HK-2 (cell line): ENCODE data around the gene TAS2R14.

ENCODE experiments used
- DNase-seq: peaks from one replicate; pipeline ENCODE4 v3.0.0-alpha.2; 2018; ENCODE audit not compliant: unreplicated experiment

The TAS2R14 gene

GRCh38 chr12:10904686-10905085 is 34.4 kb downstream of the TAS2R14 start:
- DNase-seq, result no peak

GRCh38 chr12:10901427-10901826 is 37.6 kb downstream of the TAS2R14 start:
- DNase-seq, result no peak

DNA sequence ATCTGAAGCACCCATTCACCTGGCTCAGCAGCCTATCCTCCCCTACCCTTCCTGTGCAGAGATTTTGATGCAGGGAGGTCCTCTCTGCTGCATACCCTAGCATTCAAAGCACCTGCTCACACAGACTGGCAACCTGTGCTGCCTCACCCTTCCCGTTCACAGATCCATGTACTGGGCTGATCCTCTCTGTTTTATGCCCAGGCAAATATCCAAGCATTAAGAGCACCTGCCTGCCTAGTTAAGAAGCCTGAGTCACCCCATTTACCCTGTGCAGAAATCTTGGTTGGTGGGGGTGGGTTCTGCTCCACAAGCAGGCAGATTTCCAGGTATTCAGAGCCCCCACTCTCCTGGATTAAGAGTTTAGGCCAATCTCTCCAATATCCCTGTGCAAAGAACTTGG is 38.1 kb downstream of the TAS2R14 start:
- no peak for DNase-seq

- DNase-seq, result no peak
These were observed 38.5 kb downstream of the TAS2R14 start for GRCh38 chr12:10900530-10900929.

GRCh38 chr12:10896854-10897253 is 42.2 kb downstream of the TAS2R14 start:
- DNase-seq, result no peak

DNA sequence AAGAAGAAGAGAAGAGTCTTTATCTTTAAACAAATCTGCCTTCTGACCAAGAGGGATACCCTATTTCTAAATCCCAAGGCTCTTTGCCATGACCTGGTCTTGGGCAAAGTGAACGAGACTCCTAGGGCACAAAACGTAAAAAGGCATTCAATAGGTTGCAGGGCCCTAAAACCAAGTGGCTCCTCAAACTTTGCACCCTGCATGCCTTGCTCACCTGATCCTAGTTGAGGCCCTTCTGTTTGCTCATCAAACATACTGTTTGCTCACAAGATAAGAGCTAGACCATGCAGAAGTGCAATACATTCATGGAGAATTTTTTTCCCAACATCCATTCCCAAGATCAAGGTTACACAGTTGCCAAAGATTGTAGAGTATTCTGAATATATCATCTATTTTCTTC is 47.1 kb downstream of the TAS2R14 start:
- no peak for DNase-seq

DNA sequence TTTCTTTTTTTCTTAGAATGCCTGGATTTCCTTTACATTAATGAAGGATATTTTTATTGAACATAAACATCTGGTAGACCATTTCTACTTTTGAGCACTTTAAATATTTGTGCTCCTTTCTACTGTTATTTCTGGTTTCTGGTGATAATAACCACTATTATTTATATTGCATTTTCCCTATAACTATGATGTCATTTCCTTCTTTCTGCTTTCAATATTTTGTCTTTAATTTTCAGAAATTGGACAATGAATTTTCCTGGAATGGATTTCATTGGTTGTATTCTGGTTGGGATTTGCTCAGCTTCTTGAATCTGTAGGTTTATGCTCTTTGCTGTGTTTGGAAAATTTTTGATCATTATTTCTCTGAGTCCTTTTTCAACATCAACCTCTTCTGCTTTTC is 49.8 kb downstream of the TAS2R14 start:
- DNase-seq, result no peak
